Breast epithelium (tissue), 4 donors: Measurements from ENCODE around the gene C8A. TPM values are rescaled to one million over a fixed set of nuclear protein-coding genes. Genes with fewer than 3 reads are reported as not detected.

ENCODE experiments used
- DNase-seq, 2 donors: peaks; one replicate each; pipeline ENCODE4 v3.0.0-alpha.2; 2019; ENCODE audit warnings: low spot score in 2 of 2
- H3K27ac ChIP-seq, 2 donors: fragments of 200-600 bp; sonication (generic) in 1 of 2; one replicate each; pipeline ENCODE4 v1.5.1; 2016 to 2019; ENCODE audit warnings: mild to moderate bottlenecking in 1 of 2
- H3K27me3 ChIP-seq, 2 donors: fragments of 200-600 bp; sonication (generic) in 1 of 2; one replicate each; pipeline versions ENCODE4 v1.5.1 to v1.6.0; 2017 to 2019; ENCODE audit warnings: control low read depth in 1 of 2, mild to moderate bottlenecking in 1 of 2
- H3K36me3 ChIP-seq: fragments of 200-600 bp; one replicate; pipeline ENCODE4 v1.5.1; 2019
- H3K4me1 ChIP-seq, 2 donors: fragments of 200-600 bp; sonication (generic); one replicate each; pipeline ENCODE4 v1.5.1; 2016 to 2019; ENCODE audit warnings: control low read depth in 1 of 2
- H3K4me3 ChIP-seq, 3 donors: fragments of 200-600 bp; sonication (generic); 1 replicate in 2 of 3; 2 replicates in 1 of 3; pipeline ENCODE4 v1.5.1; 2016 to 2019; ENCODE audit warnings: mild to moderate bottlenecking in 3 of 3, moderate library complexity in 2 of 3
- H3K9me3 ChIP-seq, 2 donors: fragments of 200-600 bp; sonication (generic) in 1 of 2; one replicate each; pipeline ENCODE4 v1.5.1; 2016 to 2019; ENCODE audit warnings: control low read depth in 1 of 2
- CTCF ChIP-seq, 3 donors: fragments of 450-650 bp; IDR thresholded peaks; one replicate each; pipeline ENCODE4 v1.5.1; 2016 to 2017; ENCODE audit warnings: antibody characterized with exemption in 3 of 3, mild to moderate bottlenecking in 3 of 3, moderate library complexity in 3 of 3
- POLR2A ChIP-seq: fragments of 450-650 bp; IDR thresholded peaks from one replicate; pipeline ENCODE4 v1.6.1; 2016; ENCODE audit warnings: antibody characterized with exemption, mild to moderate bottlenecking, moderate library complexity
- POLR2AphosphoS5 ChIP-seq, 3 donors: sonication (generic); formaldehyde crosslinking; IDR thresholded peaks; one replicate each; pipeline ENCODE4 v1.6.1; 2017; ENCODE audit warnings: antibody characterized with exemption in 3 of 3
- intact Hi-C: fragments of 100-400 bp; cut with DNase I; formaldehyde crosslinking; loops from one replicate; pipeline ENCODE4 v1.15.1; 2023; ENCODE audit warnings: low total_unique reads
- total RNA-seq, 3 donors: library from RNA; depleted of rRNA; stranded (reverse); fragments of >200 nt; gene quantifications; one replicate each; pipeline ENCODE4 v1.1.0, GENCODE V29; 2016

C8A gene
- total RNA-seq, 3 donors from 2014 or later, result not detected

- H3K27ac ChIP-seq, result no peak overlapping the region
- TF ChIP-seq POLR2A (no peak), CTCF (IDR thresholded peaks at IDR 0.05) (no peak), POLR2AphosphoS5 (IDR thresholded peaks at IDR 0.05) (no peak)
- no peaks in the 10 kb centered on the region for H3K27me3 ChIP-seq
- H3K36me3 ChIP-seq, result no peaks in the 10 kb centered on the region
- H3K4me1 ChIP-seq, result no peaks in the 10 kb centered on the region
- intact Hi-C loops, result no loop called here
- no peaks in the 10 kb centered on the region for H3K9me3 ChIP-seq
- no peak overlapping the region for H3K4me3 ChIP-seq
- DNase-seq, result no peak
Observed at GRCh38 chr1:56894014-56894413, 39.4 kb downstream of the C8A start.

DNA sequence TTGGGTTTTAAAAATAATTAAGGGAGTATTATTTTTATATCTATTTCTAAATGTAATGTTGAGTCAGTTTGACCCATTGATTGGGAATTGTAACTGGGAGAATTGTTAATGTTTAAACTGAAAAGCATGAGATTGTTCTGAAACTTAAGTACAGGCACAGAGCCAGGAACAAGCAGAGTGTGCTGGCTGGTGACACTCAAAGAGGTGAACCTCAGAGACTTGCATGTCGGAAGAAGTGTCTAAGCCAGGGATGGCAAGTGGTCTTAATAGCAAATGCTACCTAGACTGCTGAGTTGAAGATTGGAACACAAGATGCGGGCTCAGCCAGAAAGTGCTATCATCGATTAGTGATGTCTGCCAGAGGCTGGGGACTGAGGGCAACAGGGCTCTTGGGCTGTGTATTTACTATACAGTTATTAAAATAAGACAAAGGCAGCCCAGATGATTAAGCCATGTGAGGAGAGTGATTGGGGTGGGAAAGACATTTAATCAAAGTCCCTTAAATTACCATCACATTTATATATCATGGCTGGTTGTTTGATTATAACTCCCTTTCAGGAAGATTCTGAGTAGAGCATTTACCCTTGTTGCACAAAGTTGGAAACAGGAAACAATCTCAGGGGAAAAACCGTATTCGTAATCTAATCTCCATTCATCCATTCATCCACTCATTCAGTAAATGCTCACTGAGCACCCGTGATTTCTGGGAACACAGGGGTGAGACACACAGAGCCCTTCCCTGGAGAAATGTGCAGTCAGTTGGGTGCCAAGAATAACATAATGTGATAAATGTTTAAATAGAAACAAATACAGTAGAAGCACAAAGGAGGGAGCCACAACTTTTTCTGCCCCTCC is 42.8 kb downstream of the C8A start:
- no peaks in the 10 kb centered on the region for H3K36me3 ChIP-seq
- no peaks in the 10 kb centered on the region for H3K9me3 ChIP-seq
- no peaks in the 10 kb centered on the region for H3K27me3 ChIP-seq
- DNase-seq, result no peak
- TF ChIP-seq POLR2A, result no peak
- TF ChIP-seq POLR2AphosphoS5 (IDR thresholded peaks at IDR 0.05), result no peak
- no peak for TF ChIP-seq CTCF (IDR thresholded peaks at IDR 0.05)
- intact Hi-C loops, result no loop called here
- no peaks in the 10 kb centered on the region for H3K4me1 ChIP-seq
- H3K27ac ChIP-seq, result no peak overlapping the region
- H3K4me3 ChIP-seq, result no peak overlapping the region

- no peak for TF ChIP-seq POLR2A
- TF ChIP-seq CTCF (IDR thresholded peaks at IDR 0.05), result no peak
- no peak for TF ChIP-seq POLR2AphosphoS5 (IDR thresholded peaks at IDR 0.05)
- DNase-seq, result no peak
- intact Hi-C loops, result no loop called here
Observed at GRCh38 chr1:56898005-56898373, 43.4 kb downstream of the C8A start.

GRCh38 chr1:56898879-56899278 is 44.3 kb downstream of the C8A start:
- intact Hi-C loops, result no loop called here
- no peak overlapping the region for H3K27ac ChIP-seq
- TF ChIP-seq CTCF (IDR thresholded peaks at IDR 0.05), result no peak
- TF ChIP-seq POLR2A, result no peak
- TF ChIP-seq POLR2AphosphoS5 (IDR thresholded peaks at IDR 0.05), result no peak
- H3K27me3 ChIP-seq, result no peaks in the 10 kb centered on the region
- no peak overlapping the region for H3K4me3 ChIP-seq
- no peaks in the 10 kb centered on the region for H3K36me3 ChIP-seq
- DNase-seq, result no peak
- H3K9me3 ChIP-seq, result no peaks in the 10 kb centered on the region
- no peaks in the 10 kb centered on the region for H3K4me1 ChIP-seq

More at GRCh38 chr1:56898005-56898373, 43.4 kb downstream of the C8A start:
- no peaks in the 10 kb centered on the region for H3K4me1 ChIP-seq
- no peaks in the 10 kb centered on the region for H3K9me3 ChIP-seq
- no peaks in the 10 kb centered on the region for H3K27me3 ChIP-seq
- no peaks in the 10 kb centered on the region for H3K36me3 ChIP-seq
- no peak overlapping the region for H3K27ac ChIP-seq
- H3K4me3 ChIP-seq, result no peak overlapping the region

GRCh38 chr1:56901716-56902115 is 47.1 kb downstream of the C8A start:
- Histone ChIP-seq H3K4me3 (no peak overlapping the region), H3K27me3 (no peaks in the 10 kb centered on the region), H3K36me3 (no peaks in the 10 kb centered on the region), H3K4me1 (no peaks in the 10 kb centered on the region), H3K9me3 (no peaks in the 10 kb centered on the region), H3K27ac (no peak overlapping the region)
- TF ChIP-seq POLR2AphosphoS5 (IDR thresholded peaks at IDR 0.05) (no peak), POLR2A (no peak), CTCF (IDR thresholded peaks at IDR 0.05) (no peak)
- no peak for DNase-seq
- intact Hi-C loops, result no loop called here
